Measurements from ENCODE around the gene KPNA4.

- TF ChIP-seq CTCF (IDR thresholded peaks at IDR 0.05; ENCODE audit: borderline replicate concordance, extremely low read depth, low read length, poor library complexity, severe bottlenecking) (no peak), EZH2 (IDR thresholded peaks at IDR 0.05; ENCODE audit: borderline replicate concordance, low read depth, low read length, severe bottlenecking) (no peak)
Observed at GRCh38 chr3:160544844-160545503, 20.4 kb downstream of the KPNA4 start.
